ENCODE results near the gene CPZ. TPM values are rescaled to one million over a fixed set of nuclear protein-coding genes. Genes with fewer than 3 reads are reported as not detected.

The CPZ gene
- total and polyA plus RNA-seq, 2 donors (not counting 1 experiment from before 2014, with no cell fraction given): not detected

Other genes with a start within 250 kb of the CPZ start
- gene ACOX3, start 152.0 kb upstream of the CPZ start, total RNA-seq: 20.7 and 23.1 TPM in 2 replicates
- gene ACOX3, start 152.0 kb upstream of the CPZ start, polyA plus RNA-seq: 4.6 and 5.8 TPM in 2 replicates
- gene TRMT44, start 152.0 kb upstream of the CPZ start, total RNA-seq: 34.8 and 37.4 TPM in 2 replicates
- 13.3 and 16.3 TPM in 2 replicates for gene TRMT44, start 152.0 kb upstream of the CPZ start, polyA plus RNA-seq
- not detected in 2 replicates for gene GPR78, start 12.4 kb upstream of the CPZ start, total RNA-seq
- gene GPR78, start 12.4 kb upstream of the CPZ start, polyA plus RNA-seq: not detected in 2 replicates